Stimulated activated naive B cell treated with anti-CD40 and anti-IgM and Interleukin-4, amounts not matched to agents 10 μg/mL and 1 μg/mL and 100 μg/mL, for 72 hours (primary cell): Measurements from ENCODE around the gene ZNF143.
A peak's percentile ranks its signal among the peaks of the same experiment; 100 is the strongest.
"Not testable (repeated sequence)": the region's sequence is repeated elsewhere in the genome, so short reads cannot be mapped to it uniquely, and the experiment has no call there.

ENCODE experiments used
- ATAC-seq, 2 donors: fragments of 150-1000 bp; cut with Tn5 transposase; replicated peaks; 2 replicates each; pipeline ENCODE4 v1.10.0; 2021; ENCODE audit warnings: moderate library complexity in 1 of 2
- DNase-seq: peaks from one replicate; pipeline ENCODE4 v3.0.0; 2021
- H3K27ac Mint-ChIP-seq: one replicate; pipeline ENCODE4 v1.8.0; 2022; ENCODE audit warnings: mild to moderate bottlenecking, mixed read lengths
- H3K27me3 Mint-ChIP-seq, 2 donors: one replicate each; pipeline ENCODE4 v1.8.0; 2022; ENCODE audit warnings: mixed read lengths in 2 of 2
- H3K36me3 Mint-ChIP-seq, 2 donors: one replicate each; pipeline ENCODE4 v1.8.0; 2022; ENCODE audit warnings: mixed read lengths in 2 of 2, mild to moderate bottlenecking in 1 of 2
- H3K4me1 Mint-ChIP-seq, 2 donors: one replicate each; pipeline ENCODE4 v1.8.0; 2022; ENCODE audit warnings: mixed read lengths in 2 of 2, mild to moderate bottlenecking in 1 of 2
- H3K4me3 Mint-ChIP-seq, 2 donors: one replicate each; pipeline ENCODE4 v1.8.0; 2022; ENCODE audit warnings: mild to moderate bottlenecking in 2 of 2, mixed read lengths in 2 of 2, moderate library complexity in 1 of 2
- H3K9me3 Mint-ChIP-seq, 2 donors: one replicate each; pipeline ENCODE4 v1.8.0; 2022; ENCODE audit warnings: mixed read lengths in 2 of 2, mild to moderate bottlenecking in 1 of 2

ZNF143 gene

DNA sequence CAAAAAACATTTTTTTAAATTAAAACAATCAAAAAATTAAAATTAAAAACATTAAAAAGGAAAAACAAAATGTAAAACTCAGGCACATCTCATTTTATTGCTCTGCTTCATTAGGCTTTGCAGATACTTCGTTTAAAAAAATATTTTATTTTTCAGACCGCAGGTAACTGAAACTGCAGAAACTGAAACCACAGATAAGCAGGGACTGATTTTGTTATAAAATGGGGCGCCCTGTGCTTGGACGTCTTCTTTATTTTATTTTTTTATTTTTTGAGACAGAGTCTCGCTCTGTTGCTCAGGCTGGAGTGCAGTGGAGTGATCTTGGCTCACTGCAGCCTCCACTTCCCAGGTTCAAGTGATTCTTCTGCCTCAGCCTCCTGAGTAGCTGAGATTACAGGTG is 88.4 kb downstream of the ZNF143 start:
- peaks cover 11 to 20% of the 10 kb centered on the region in 2 donors for H3K36me3 Mint-ChIP-seq
- ATAC-seq, H3K27me3 Mint-ChIP-seq, H3K27ac Mint-ChIP-seq, H3K9me3 Mint-ChIP-seq, DNase-seq, H3K4me1 Mint-ChIP-seq, H3K4me3 Mint-ChIP-seq: not testable (repeated sequence)

DNA sequence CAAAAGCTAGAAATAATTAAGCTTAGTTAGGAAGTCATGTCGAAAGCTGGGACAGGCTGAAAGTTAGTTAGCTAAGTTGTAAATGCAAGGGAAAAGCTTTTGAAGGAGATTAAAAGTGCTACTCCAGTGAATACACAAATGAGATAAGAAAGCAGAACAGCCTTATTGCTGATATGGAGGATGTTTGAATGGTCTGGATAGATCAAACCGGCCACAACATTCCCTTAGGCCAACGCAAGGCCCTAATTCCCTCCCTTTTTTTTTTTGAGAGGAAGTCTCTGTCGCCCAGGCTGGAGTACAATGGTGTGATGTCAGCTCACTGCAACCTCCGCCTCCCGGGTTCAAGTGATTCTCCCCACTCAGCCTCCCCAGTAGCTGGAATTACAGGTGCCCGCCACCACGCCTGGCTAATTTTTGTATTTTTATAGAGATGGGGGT is 89.4 kb downstream of the ZNF143 start:
- Mint-ChIP-seq H3K36me3 (peaks cover 6 to 13% of the 10 kb centered on the region in 2 donors), H3K27ac (no peak overlapping the region), H3K27me3 (no peaks in the 10 kb centered on the region), H3K4me1 (peaks cover 8 to 9% of the 10 kb centered on the region in 2 donors), H3K4me3 (no peak overlapping the region), H3K9me3 (no peaks in the 10 kb centered on the region)
- no peak for DNase-seq
- no peak for ATAC-seq

DNA sequence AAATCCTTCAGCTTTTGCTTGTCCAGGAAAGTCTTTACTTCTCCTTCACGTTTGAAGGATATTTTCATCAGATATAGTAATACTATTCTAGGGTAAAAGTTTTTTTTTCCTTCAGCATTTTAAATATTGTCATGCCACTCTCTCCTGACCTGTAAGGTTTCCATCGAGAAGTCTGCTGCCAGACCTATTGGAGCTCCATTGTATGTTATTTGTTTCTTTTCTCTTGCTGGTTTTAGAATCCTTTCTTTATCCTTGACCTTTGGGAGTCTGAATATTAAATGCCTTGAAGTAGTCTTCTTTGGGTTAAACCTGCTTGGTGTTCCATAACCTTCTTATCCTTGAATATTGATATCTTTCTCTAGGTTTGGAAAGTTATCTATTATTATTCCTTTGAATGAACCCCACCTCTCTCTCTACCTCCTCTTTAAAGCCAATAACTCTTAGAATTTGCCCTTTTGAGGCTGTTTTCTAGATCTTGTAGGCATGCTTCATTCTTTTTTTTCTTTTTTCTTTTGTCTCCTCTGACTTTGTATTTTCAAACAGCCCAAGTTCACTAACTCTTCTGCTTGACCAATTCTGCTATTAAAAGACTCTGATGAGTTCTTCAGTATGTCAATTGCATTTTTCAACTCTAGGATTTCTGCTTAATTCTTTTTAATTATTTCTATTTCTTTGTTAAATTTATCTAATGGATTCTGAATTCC is 100.6 kb downstream of the ZNF143 start:
- H3K27ac Mint-ChIP-seq = no peak overlapping the region
- peaks cover 16 to 24% of the 10 kb centered on the region in 2 donors for H3K36me3 Mint-ChIP-seq
- ATAC-seq = no peak
- peaks cover 11 to 19% of the 10 kb centered on the region in 2 donors for H3K4me1 Mint-ChIP-seq
- no peak for DNase-seq
- no peaks in the 10 kb centered on the region for H3K27me3 Mint-ChIP-seq
- no peak overlapping the region for H3K4me3 Mint-ChIP-seq
- peaks cover 16% of the 10 kb centered on the region in 2 donors for H3K9me3 Mint-ChIP-seq

DNA sequence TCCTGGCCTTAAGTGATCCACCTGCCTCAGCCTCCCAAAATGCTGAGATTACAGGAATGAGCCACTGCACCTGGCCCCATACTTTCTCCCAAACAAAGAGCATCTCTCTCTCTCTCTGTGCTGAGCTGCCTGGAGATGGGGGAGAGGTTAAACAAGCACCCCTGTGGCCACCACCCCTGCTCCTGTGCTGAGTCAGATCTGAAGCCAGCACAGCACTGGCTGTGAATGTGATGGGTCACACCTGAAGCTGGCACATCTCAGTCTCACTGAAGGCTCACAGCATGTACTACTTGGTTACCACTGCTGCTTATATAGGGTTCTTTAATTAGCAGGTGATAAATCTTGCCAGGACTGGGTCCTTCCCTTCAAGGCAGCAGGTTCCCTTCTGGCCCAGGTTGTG is 101.9 kb downstream of the ZNF143 start:
- H3K27ac Mint-ChIP-seq = no peak overlapping the region

DNA sequence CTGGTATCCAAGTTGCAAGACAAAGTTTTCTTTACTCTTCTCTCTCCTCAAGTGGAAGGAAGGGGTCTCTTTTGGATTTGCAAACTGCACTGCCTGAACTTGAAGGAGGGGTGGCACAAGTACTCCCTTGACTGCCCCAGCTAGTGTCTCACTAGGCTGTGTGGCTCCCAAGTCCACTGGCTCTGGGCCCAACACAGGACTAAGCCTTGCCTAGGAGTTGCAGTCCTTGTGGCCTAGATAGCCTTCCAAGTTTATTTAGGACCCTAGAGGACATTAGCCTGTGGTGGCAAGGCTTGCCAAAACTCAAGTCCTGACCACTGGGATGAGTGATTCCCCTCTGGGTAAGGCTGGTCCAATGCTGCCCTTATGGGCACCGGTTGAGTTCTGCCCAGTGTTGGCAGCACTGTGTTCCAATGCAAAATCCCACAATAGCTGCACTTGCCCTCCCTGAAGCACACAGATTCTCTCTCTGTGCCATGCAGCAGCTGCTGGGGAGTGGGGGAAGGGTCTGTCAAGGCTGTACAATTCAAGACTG is 102.5 kb downstream of the ZNF143 start:
- H3K27ac Mint-ChIP-seq = no peak overlapping the region
- no peak overlapping the region for H3K4me3 Mint-ChIP-seq
- H3K36me3 Mint-ChIP-seq = peaks cover 15% of the 10 kb centered on the region in 2 donors
- no peaks in the 10 kb centered on the region for H3K27me3 Mint-ChIP-seq
- no peak for DNase-seq
- ATAC-seq = no peak
- peaks cover 16% of the 10 kb centered on the region in 2 donors for H3K9me3 Mint-ChIP-seq
- H3K4me1 Mint-ChIP-seq = peaks cover 15 to 20% of the 10 kb centered on the region in 2 donors

More for the DNA sequence above, 101.9 kb downstream of the ZNF143 start:
- Mint-ChIP-seq H3K27me3 (no peaks in the 10 kb centered on the region), H3K4me3 (no peak overlapping the region), H3K9me3 (peaks cover 16% of the 10 kb centered on the region in 2 donors), H3K36me3 (peaks cover 15% of the 10 kb centered on the region in 2 donors), H3K4me1 (peaks cover 11 to 19% of the 10 kb centered on the region in 2 donors)
- ATAC-seq (no peak), DNase-seq (no peak)

DNA sequence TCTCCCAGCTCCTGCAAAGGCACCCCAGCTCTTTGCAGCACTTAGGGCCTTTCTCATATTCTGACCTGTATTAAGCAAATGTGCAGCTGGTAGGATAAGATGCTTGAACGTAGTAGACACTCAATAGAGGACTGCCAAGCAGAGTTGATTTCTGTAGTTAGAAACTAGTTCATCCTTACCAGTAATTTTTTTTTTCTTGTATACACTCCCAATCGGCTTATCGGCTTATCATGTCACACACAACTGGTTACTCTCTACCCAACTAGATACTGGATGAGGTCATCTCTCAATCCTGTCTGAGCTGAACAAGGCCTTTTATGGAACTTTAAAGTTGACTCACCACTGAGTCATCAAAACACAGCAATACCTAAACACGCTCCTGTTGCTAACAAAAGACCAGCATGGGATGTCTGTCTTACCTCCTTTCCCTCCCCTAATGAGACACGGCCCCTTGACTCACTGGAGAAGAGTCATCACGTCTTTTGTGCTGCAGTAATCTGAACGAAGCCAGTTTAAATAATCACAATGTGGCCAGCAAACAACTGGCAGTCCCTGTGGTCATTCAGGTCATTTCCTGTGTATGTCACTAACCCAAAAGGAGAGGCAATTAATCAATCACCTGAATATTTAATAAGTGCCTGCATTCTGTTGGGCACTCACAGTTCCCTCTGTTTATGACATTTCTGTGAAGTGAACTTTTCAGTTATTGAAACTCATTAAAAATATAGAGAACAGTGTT is 105.2 kb downstream of the ZNF143 start:
- peak; percentile 27 for DNase-seq
- Mint-ChIP-seq H3K36me3 (peaks cover 11% of the 10 kb centered on the region in 2 donors), H3K4me1 (peaks cover 30 to 40% of the 10 kb centered on the region in 2 donors), H3K4me3 (no peak overlapping the region), H3K27me3 (no peaks in the 10 kb centered on the region), H3K27ac (peak overlapping the region; percentile 67), H3K9me3 (peaks cover 9% of the 10 kb centered on the region in 2 donors)
- peak; percentile 83 to 89 for ATAC-seq

DNA sequence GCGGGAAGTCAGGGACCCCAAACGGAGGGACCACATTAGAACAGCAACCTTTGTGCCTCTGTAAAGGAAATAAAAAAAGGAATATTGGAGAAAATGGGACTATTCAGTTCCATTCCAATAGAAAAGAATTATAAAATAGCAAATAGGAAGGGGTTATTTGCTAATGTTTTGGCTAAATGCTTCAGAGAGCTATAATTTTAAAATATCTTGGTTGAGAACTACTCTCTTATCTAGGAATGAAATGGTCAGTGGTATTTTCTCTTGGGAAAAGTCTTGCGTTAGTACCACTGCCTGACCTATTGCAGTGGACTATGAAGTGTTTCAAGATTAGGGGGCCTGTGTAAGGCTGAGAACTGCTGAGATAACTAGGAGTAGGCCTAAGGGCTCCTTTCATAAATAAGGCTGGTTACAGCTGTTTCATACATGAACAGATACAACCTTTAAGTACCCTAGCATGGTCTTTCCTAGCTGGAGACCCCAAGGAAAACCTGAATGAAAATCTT is 105.8 kb downstream of the ZNF143 start:
- peaks cover 30 to 40% of the 10 kb centered on the region in 2 donors for H3K4me1 Mint-ChIP-seq
- H3K36me3 Mint-ChIP-seq = peaks cover 4 to 5% of the 10 kb centered on the region in 2 donors
- no peak for ATAC-seq
- no peak overlapping the region for H3K27ac Mint-ChIP-seq
- H3K27me3 Mint-ChIP-seq = no peaks in the 10 kb centered on the region
- H3K9me3 Mint-ChIP-seq = peaks cover 4% of the 10 kb centered on the region in 2 donors
- H3K4me3 Mint-ChIP-seq = no peak overlapping the region
- no peak for DNase-seq

DNA sequence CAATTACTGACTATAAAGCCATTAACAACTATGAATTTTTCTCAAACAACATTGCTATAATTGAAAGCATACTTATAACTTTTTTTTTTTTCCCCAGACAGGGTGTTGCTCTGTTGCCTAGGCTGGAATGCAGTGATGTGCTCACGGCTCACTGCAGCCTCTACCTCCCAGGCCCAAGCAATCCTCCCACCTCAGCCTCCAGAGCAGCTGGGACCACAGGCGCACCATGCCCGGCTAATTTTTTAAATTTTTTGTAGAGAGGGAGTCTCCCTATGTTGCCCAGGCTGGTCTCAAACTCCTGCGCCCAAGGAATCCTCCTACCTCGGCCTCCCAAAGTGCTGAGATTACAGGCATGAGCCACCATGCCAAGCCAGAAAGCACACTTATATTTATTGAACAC is 106.6 kb downstream of the ZNF143 start:
- ATAC-seq (no peak), DNase-seq (no peak)
- Mint-ChIP-seq H3K9me3 (peaks cover 0 to under 1% of the 10 kb centered on the region in 2 donors), H3K4me1 (peaks cover 30 to 40% of the 10 kb centered on the region in 2 donors), H3K36me3 (peaks cover 0 to 3% of the 10 kb centered on the region in 2 donors), H3K27me3 (no peaks in the 10 kb centered on the region), H3K4me3 (no peak overlapping the region), H3K27ac (no peak overlapping the region)

DNA sequence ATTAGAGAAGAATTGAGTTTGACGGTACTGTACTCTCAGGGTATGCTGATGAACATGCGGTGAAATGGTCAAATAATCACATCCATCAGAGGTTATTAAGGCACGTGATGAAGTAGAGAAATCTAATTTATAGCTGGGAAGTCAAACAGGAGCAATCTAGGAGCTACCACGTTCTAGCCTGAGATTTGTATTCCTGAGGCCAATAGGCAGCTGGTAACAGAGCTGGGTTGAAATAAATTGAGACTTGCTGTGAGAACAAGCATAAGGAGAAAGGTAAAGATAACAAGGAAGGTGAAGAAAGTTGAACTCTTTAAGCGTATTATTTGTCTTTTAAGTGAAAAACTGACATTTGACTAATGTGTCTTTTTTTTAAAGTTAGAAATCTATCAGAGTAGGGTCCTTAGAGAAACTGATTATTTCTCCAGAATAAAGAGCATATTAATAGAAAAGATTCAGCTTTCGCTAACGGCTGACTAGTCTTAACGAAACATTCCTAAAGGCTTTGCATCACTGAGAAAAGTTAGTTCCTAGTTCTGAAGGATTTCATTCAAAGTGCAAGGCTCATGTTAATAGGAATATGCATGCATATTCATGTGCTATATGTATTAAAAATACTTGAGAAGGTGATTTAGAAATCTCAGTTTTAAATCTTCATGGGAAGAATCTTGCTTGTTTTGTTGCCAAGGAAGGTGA is 107.5 kb downstream of the ZNF143 start:
- Mint-ChIP-seq H3K36me3 (no peaks in the 10 kb centered on the region), H3K9me3 (no peaks in the 10 kb centered on the region), H3K27me3 (no peaks in the 10 kb centered on the region), H3K27ac (peak overlapping the region; percentile 62), H3K4me3 (no peak overlapping the region), H3K4me1 (peaks cover 30 to 40% of the 10 kb centered on the region in 2 donors)
- DNase-seq (no peak), ATAC-seq (no peak)

DNA sequence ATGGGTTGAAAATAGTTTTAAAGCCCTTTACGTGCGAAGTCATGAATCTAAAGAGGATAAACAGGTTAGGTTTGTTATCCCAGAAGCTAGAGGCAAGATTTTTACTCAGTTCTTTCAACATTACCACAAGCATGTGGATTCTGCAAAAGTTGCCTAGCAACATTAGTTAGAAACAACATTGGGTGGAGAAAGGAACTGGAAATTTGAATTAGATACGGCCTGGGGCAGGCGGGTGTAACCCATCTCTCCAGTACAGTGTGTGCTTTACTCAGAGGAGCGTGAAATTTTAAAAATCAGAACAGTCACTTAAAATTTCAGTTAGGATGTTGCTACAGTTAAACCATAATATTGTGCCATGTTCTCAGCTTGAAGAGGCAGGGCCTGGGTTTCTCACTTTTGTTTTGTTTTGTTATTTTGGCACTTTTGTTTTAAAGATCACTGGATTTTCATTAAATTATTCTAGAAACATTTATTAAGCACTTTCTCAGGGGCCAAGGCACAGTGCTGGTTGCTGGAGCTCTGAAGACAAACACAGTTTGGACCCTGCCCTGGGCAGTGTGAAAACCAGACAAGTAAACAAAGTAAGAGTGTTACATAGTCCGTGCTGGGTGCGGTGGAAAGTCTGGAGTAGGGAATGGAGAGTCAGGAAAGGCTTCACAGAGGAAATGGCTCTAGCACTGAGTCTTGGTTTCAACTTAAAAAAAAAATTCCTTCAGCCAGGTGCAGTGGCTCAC is 108.2 kb downstream of the ZNF143 start:
- H3K4me3 Mint-ChIP-seq = no peak overlapping the region
- DNase-seq (no peak), ATAC-seq (peak in 1 of 2 donors; percentile 13)
- H3K4me1 Mint-ChIP-seq = peaks cover 30 to 40% of the 10 kb centered on the region in 2 donors
- H3K36me3 Mint-ChIP-seq = no peaks in the 10 kb centered on the region
- H3K27ac Mint-ChIP-seq = peak overlapping the region; percentile 62
- no peaks in the 10 kb centered on the region for H3K9me3 Mint-ChIP-seq
- H3K27me3 Mint-ChIP-seq = no peaks in the 10 kb centered on the region

DNA sequence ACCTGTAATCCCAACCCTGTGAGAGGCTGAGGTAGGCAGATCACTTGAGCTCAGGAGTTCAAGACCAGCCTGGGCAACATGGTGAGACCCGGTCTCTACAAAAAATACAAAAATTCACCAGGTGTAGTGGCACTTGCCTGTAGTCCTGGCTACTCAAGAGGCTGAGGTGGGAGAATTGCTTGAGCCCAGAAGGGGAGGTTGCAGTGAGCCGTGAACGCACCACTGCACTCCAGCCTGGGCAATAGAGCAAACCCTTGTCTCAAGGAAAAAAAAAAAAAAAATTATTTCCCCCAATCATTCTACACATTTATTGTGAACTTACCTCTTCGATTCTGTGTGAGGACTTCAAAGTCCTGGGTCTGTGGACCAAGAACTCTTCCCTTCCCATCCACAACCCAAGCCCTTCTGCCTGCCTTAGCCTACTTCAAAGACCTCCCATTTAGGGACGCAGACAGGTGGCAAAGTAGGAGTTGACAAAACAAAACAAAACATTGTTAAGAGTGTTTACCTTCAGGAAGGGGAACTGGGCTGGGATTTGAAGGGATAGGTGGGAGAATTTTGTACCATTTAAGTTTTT is 108.9 kb downstream of the ZNF143 start:
- DNase-seq = no peak
- Mint-ChIP-seq H3K4me3 (no peak overlapping the region), H3K9me3 (no peaks in the 10 kb centered on the region), H3K27me3 (no peaks in the 10 kb centered on the region), H3K36me3 (peaks cover 1 to 3% of the 10 kb centered on the region in 2 donors), H3K27ac (peak overlapping the region; percentile 62), H3K4me1 (peaks cover 30 to 37% of the 10 kb centered on the region in 2 donors)
- ATAC-seq = no peak

DNA sequence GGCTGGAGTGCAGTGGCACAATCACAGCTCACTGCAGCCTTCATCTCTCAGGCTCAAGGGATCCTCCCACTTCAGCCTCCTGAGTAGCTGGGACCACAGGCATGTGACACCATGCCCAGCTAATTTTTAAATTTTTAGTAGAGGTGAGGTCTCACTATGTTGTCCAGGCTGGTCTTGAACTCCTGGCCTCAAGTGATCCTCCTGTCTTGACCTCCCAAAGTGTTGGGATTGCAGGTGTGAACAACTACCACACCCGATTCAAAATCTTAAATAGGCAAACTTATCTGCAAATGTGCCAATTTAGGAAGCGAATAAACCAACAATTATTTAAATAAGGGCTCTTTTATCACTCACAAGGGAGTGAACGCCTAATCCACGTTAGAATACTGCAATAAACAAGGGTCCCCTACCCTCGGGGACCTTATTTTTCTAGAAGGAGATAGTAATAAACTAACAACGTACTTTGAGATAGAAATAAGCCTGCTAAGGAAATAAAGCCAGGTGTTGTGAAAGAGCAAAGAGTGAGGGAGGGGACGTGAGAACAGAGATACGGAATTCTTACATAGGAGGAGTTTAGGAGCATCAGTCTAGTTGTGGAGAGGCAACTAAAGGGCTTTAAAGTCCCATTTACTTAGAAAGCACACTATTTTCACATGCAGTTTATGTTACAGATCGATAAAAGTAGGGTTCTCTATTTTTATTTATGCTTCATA is 109.7 kb downstream of the ZNF143 start:
- no peaks in the 10 kb centered on the region for H3K27me3 Mint-ChIP-seq
- H3K4me3 Mint-ChIP-seq = no peak overlapping the region
- H3K36me3 Mint-ChIP-seq = peaks cover 9 to 11% of the 10 kb centered on the region in 2 donors
- H3K27ac Mint-ChIP-seq = no peak overlapping the region
- H3K9me3 Mint-ChIP-seq = no peaks in the 10 kb centered on the region
- H3K4me1 Mint-ChIP-seq = peaks cover 30 to 40% of the 10 kb centered on the region in 2 donors
- DNase-seq = no peak
- no peak for ATAC-seq
